Smooth muscle cell (in vitro differentiated cells): ENCODE measurements around the gene HSD17B7. TPM values are rescaled to one million over a fixed set of nuclear protein-coding genes. Genes with fewer than 3 reads are reported as not detected.
"Not testable (repeated sequence)": the region's sequence is repeated elsewhere in the genome, so short reads cannot be mapped to it uniquely, and the experiment has no call there.

Experiments
- DNase-seq: peaks from one replicate; lab custom pipeline; 2025; ENCODE audit not compliant: unreplicated experiment; lab: John Stamatoyannopoulos, UW
- H2AFZ ChIP-seq: fragments of 200-600 bp; sonication (generic); 2 replicates; pipeline ENCODE4 v1.6.0; 2016; ENCODE audit warnings: antibody characterized with exemption, low read depth, mild to moderate bottlenecking
- H3F3A ChIP-seq: fragments of 200-600 bp; sonication (generic); 2 replicates; pipeline ENCODE4 v1.6.0; 2017; ENCODE audit warnings: antibody characterized with exemption, low read depth
- H3K27ac ChIP-seq: fragments of 200-600 bp; sonication (generic); 2 replicates; pipeline ENCODE4 v1.5.1; 2016; ENCODE audit warnings: low read depth, mild to moderate bottlenecking
- H3K27me3 ChIP-seq: fragments of 200-600 bp; sonication (generic); 2 replicates; pipeline ENCODE4 v1.6.1; 2016; ENCODE audit warnings: low read depth, mild to moderate bottlenecking
- H3K36me3 ChIP-seq: fragments of 200-600 bp; sonication (generic); 2 replicates; pipeline ENCODE4 v1.5.1; 2016; ENCODE audit warnings: low read depth
- H3K4me1 ChIP-seq: fragments of 200-600 bp; sonication (generic); 2 replicates; pipeline ENCODE4 v1.5.1; 2016; ENCODE audit warnings: low read depth
- H3K4me2 ChIP-seq: fragments of 200-600 bp; sonication (generic); 2 replicates; pipeline ENCODE4 v1.6.0; 2016; ENCODE audit warnings: mild to moderate bottlenecking
- H3K4me3 ChIP-seq: fragments of 200-600 bp; sonication (generic); 2 replicates; pipeline ENCODE4 v1.5.1; 2016; ENCODE audit warnings: mild to moderate bottlenecking
- H3K79me2 ChIP-seq: fragments of 200-600 bp; sonication (generic); 2 replicates; pipeline ENCODE4 v1.6.0; 2016; ENCODE audit warnings: low read depth, mild to moderate bottlenecking
- H3K9ac ChIP-seq: fragments of 200-600 bp; sonication (generic); 2 replicates; pipeline ENCODE4 v1.6.0; 2016; ENCODE audit warnings: low read depth
- H3K9me3 ChIP-seq: fragments of 200-600 bp; sonication (generic); replicated peaks from 2 replicates; pipeline ENCODE4 v1.5.1; 2016; ENCODE audit warnings: low read depth
- H4K20me1 ChIP-seq: fragments of 200-600 bp; sonication (generic); 2 replicates; pipeline ENCODE4 v1.6.0; 2016; ENCODE audit warnings: low read depth
- CTCF ChIP-seq: fragments of 200-600 bp; sonication (generic); IDR thresholded peaks from 2 replicates; pipeline ENCODE4 v1.5.1; 2017; ENCODE audit warnings: borderline replicate concordance, mild to moderate bottlenecking, antibody characterized with exemption; ENCODE audit not compliant: insufficient read depth, poor library complexity, severe bottlenecking
- WGBS: methylation state at CpG from one replicate; pipeline ENCODE4 v1.1.7; 2016; ENCODE audit warnings: low lambda C conversion rate; 5-methylcytosine and 5-hydroxymethylcytosine counted together
- polyA plus RNA-seq: library from polyadenylated mRNA; unstranded; fragments of >200 nt; fragmentation: Nextera tagmentation; extraction: Ambion mirVana; gene quantifications from 2 replicates; pipeline ENCODE4 v1.2.1, GENCODE V29; 2016
- total RNA-seq: library from RNA; depleted of rRNA; stranded (reverse); fragments of >200 nt; gene quantifications from 2 replicates; pipeline ENCODE4 v1.2.3, GENCODE V29; 2014

HSD17B7 gene
- total RNA-seq, result 15.5 and 18.9 TPM in 2 replicates
- 11.6 and 12.4 TPM in 2 replicates for polyA plus RNA-seq

DNA sequence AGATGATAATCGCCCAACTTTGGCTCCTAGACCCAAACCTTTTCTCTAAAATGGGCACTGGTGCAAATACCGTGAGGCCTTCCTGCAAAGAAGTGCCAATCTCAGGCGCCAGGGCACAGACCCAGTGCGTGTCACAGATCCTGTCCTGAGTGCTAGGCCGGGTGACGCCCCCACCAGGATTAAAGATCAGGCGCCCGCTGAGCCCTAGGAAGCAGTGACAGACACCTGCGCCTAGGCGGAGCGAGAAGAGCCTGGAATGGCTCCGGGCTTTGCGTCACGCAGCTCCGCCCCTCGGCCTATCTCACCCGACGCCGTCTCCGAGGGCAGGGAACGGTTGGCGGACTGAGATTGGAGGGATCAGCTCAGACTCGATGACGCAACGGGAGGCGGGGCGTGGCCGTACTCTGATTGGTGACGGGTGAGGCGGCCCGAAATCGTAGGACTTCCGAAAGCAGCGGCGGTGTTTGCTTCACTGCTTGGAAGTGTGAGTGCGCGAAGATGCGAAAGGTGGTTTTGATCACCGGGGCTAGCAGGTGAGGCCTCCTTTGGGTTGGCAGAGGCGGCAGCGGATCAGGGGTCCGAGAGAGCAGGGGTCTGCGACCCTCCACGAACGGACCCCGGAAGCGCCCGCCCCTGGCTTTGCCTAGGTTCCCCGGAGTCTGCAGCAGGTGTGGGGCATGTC, at the start of gene HSD17B7:
Gene HSD17B7 (plus strand): TSS at position 400 of the 682 bp plus-strand sequence. CDS start 99 bp downstream, at position 499.
- DNase-seq, H3K9ac ChIP-seq, H3K36me3 ChIP-seq, H3F3A ChIP-seq, H4K20me1 ChIP-seq, H3K79me2 ChIP-seq, H3K4me1 ChIP-seq, H3K9me3 ChIP-seq, H3K27me3 ChIP-seq: not testable (repeated sequence)
- H3K27ac ChIP-seq, result peak within 1 kb of the TSS; percentile 62
- peak within 1 kb of the TSS; percentile 82 for H2AFZ ChIP-seq
- 5% methylated on average over 27 of the region's 49 CpGs for WGBS
- H3K4me3 ChIP-seq, result peak within 1 kb of the TSS; percentile 56
- peak within 1 kb of the TSS; percentile 86 for H3K4me2 ChIP-seq

DNA sequence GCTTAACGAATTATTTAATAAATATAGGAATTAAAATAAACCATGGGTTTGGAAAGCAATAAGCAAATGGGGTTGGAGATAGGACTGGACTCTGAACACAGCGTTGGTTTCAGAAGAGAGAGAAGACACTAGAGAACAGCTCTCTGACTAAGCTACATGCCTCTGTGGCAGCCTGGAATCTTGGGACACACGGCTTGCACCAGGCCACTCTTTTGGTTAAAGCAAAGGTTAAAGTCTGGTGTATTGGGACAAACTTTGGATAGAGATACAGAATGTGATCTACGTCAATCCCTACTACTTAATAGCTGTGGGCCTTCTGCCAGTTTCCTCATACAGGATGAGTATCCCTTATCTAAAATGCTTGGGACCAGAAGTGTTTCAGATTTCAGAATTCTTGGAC, 49.7 kb upstream of the HSD17B7 start:
- no peaks in the 10 kb centered on the region for H3F3A ChIP-seq
- TF ChIP-seq CTCF, result no peak
- no peaks in the 10 kb centered on the region for H3K9me3 ChIP-seq
- 85% methylated on average over 4 of the region's 4 CpGs for WGBS
- no peaks in the 10 kb centered on the region for H3K36me3 ChIP-seq
- no peak overlapping the region for H3K4me2 ChIP-seq
- H3K4me3 ChIP-seq, result no peak overlapping the region
- no peak overlapping the region for H2AFZ ChIP-seq
- DNase-seq, result no peak
- no peak overlapping the region for H3K27ac ChIP-seq
- no peak overlapping the region for H3K9ac ChIP-seq
- H3K4me1 ChIP-seq, result no peaks in the 10 kb centered on the region
- H4K20me1 ChIP-seq, result peaks cover 28% of the 10 kb centered on the region
- H3K79me2 ChIP-seq, result no peaks in the 10 kb centered on the region
- H3K27me3 ChIP-seq, result peaks cover 3% of the 10 kb centered on the region

- Histone ChIP-seq H3K4me3 (no peak overlapping the region), H3K9me3 (no peaks in the 10 kb centered on the region), H3K4me1 (no peaks in the 10 kb centered on the region), H4K20me1 (peaks cover 20% of the 10 kb centered on the region), H3K36me3 (no peaks in the 10 kb centered on the region), H3K4me2 (no peak overlapping the region), H3K79me2 (no peaks in the 10 kb centered on the region), H3K27ac (no peak overlapping the region), H2AFZ (no peak overlapping the region), H3K27me3 (peaks cover 3% of the 10 kb centered on the region), H3K9ac (no peak overlapping the region), H3F3A (no peaks in the 10 kb centered on the region)
- 94% methylated on average over 2 of the region's 2 CpGs for WGBS
- DNase-seq, result no peak
- no peak for TF ChIP-seq CTCF
These were observed 48.9 kb upstream of the HSD17B7 start for GRCh38 chr1:162741574-162741973.

DNA sequence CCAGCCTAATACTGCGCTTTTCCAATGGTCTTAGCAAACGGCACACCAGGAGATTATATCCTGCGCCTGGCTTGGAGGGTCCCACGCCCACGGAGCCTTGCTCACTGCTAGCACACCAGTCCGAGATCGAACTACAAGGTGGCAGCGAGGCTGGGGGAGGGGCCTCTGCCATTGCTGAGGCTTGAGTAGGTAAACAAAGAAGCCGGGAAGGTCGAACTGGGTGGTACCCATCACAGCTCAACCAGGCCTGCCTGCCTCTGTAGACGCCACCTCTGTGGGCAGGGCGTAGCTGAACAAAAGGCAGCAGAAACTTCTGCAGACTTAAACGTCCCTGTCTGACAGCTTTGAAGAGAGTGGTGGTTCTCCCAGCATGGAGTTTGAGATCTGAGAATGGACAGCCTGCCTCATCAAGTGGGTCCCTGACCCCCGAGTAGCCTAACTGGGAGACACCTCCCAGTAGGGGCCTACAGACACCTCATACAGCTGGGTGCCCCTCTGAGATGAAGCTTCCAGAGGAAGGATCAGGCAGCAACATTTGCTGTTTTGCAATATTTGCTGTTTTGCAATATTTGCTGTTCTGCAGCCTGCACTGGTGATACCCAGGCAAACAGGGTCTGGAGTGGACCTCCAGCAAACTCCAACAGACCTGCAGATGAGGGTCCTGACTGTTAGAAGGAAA, 44.1 kb upstream of the HSD17B7 start:
- not testable (repeated sequence) for H4K20me1 ChIP-seq, H3K27me3 ChIP-seq, DNase-seq, H2AFZ ChIP-seq, H3K4me1 ChIP-seq, H3K9me3 ChIP-seq, H3K79me2 ChIP-seq, H3K4me2 ChIP-seq, H3K27ac ChIP-seq, H3K36me3 ChIP-seq, H3K9ac ChIP-seq, H3K4me3 ChIP-seq, H3F3A ChIP-seq
- WGBS, result 98% methylated on average over 14 of the region's 14 CpGs
